HG03460 (cell line): ENCODE data around the gene GABRG3.
"Not testable (repeated sequence)": the region's sequence is repeated elsewhere in the genome, so short reads cannot be mapped to it uniquely, and the experiment has no call there.

Experiments used
- ATAC-seq: cut with Tn5 transposase; IDR thresholded peaks from one replicate; pipeline ENCODE4 v1.9.1; 2021; ENCODE audit not compliant: unreplicated experiment

Gene GABRG3

GRCh38 chr15:26985050-26985449 lies 14.1 kb downstream of the GABRG3 start:
- ATAC-seq: no peak

- ATAC-seq: no peak
These were observed 25.3 kb downstream of the GABRG3 start for GRCh38 chr15:26996250-26996649.

GRCh38 chr15:27003003-27003402 lies 32.0 kb downstream of the GABRG3 start:
- ATAC-seq: not testable (repeated sequence)

DNA sequence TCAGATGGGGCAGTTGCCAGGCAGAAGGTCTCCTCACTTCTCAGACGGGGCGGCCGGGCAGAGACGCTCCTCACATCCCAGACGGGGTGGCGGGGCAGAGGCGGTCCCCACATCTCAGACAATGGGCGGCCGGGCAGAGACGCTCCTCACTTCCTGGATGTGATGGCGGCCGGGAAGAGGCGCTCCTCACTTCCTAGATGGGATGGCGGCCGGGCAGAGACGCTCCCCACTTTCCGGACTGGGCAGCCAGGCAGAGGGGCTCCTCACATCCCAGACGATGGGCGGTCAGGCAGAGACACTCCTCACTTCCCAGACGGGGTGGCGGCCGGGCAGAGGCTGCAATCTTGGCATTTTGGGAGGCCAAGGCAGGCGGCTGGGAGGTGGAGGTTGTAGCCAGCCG lies 33.2 kb downstream of the GABRG3 start:
- ATAC-seq: not testable (repeated sequence)

- ATAC-seq: peak; percentile 74
These were observed 46.3 kb downstream of the GABRG3 start for GRCh38 chr15:27017168-27017809.

- ATAC-seq: no peak
These were observed 48.7 kb downstream of the GABRG3 start for GRCh38 chr15:27019687-27020086.

DNA sequence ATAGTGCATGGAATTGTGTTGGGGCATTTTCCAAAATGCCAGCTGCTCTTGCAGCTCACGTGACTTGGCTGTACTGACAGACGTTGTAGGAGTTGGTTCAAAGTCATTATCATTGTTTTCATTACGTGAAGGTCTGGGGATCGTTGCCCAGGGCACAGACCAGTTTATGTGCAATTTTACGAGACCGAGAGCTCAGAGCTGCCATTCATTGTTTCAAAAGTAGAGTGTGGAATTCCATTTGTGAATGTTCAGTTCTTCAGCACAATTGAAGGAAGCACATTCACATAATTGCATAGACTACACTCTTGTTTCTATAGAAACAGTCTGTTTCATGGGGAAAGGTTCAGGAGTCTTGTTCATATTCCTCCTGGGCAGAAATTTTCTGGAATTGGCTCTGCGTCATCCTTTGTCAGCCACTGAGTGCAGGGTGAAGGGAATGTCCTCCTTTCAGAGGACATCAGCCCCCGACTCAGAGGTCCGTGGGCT lies 54.5 kb downstream of the GABRG3 start:
- no peak for ATAC-seq

DNA sequence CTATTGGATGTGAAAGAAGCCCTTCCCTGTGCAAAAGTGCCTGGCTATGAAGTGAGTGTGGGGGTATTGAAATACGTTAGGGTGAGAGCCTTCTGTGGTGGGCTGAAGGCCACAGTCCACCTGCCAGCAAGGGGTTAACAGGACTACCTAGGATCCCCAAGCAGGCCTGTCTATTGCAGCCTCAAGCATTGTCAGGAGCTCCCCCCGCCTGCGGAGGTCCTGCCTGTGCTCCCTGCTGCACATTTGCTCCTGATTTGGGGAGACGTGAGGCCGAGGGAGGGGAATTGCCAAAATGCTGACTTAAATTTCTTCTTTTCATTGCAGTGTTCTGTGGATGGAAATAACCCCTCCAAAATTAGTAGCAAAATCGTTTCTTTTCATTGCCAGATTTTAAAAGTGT lies 56.2 kb downstream of the GABRG3 start:
- ATAC-seq: no peak

- no peak for ATAC-seq
These were observed 58.0 kb downstream of the GABRG3 start for GRCh38 chr15:27028858-27029477.

DNA sequence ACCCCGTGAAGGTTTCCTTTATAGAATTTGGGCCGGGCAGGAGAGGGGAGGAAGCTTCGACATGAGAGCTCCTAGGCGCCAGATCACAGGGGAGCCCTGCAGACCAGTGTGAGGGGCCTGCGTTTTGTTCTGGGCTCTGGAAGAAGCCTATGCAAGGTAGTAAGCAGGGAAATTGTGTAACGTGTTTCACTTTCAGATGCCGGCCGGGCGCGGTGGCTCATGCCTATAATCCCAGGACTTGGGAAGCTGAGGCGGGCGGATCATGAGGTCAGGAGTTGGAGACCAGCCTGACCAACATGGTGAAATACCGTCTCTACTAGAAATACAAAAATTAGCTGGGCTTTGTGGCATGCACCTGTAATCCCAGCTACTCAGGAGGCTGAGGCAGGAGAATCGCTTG lies 65.2 kb downstream of the GABRG3 start:
- no peak for ATAC-seq

GRCh38 chr15:27037501-27037900 lies 66.5 kb downstream of the GABRG3 start:
- no peak for ATAC-seq

DNA sequence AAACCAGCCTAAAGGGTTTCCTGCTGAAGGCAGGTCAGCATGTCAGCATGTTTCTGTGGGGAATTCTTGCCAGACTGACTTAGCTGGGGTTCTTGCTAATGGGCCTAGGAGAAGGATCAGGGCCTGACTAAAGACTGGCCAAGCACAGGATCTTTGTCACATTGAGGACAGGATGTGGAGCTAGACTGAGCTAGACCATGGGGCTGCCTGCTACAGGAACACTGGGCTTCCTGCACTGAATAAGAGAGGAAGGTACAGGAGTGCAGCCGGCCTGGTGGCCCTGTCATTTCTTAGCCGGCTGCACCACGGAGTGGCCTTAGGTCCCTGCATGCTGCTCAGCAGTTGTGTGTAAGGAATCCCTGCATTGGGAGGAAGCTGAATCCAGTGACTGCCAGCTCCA lies 68.2 kb downstream of the GABRG3 start:
- no peak for ATAC-seq

DNA sequence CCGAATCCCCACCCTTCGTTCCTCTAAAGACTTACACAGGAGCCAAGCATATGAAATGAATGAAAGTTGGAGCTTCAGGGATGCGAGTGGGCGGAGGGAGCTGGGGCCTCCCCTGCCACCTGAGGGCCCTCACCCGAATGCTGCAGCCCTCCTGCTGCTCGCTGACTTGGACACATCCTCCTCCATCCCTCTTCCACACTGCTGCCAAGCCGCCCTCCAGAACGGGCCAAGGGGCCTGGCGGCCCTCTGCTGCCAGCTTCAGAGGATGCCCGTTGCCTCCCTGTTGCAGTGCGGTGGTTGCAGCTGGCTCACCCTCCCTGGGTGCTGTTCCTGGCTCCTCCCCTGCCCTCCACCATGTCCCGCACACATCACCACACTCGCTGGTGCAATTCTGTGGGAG lies 71.2 kb downstream of the GABRG3 start:
- ATAC-seq: no peak

GRCh38 chr15:27042646-27043045 lies 71.7 kb downstream of the GABRG3 start:
- no peak for ATAC-seq

DNA sequence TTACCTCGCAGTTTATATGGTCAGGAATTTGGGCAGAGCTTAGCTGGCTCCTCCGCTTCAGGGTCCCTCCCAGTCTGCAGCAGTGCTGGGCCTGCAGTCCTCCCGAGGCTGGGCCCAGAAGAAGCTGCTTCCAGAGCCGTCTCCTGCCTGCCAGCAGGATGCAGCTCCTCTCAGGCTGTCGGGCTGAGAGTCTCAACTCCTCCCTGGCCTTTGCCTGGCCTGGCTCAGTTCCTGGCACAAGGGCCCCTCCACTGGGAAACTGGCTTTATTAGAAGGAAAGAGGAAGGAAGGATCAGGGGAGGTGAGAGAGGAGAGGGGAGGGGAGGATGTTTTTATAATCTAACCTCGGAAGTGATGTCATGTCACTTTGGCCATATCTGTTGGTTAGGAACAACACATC lies 72.8 kb downstream of the GABRG3 start:
- ATAC-seq: no peak

DNA sequence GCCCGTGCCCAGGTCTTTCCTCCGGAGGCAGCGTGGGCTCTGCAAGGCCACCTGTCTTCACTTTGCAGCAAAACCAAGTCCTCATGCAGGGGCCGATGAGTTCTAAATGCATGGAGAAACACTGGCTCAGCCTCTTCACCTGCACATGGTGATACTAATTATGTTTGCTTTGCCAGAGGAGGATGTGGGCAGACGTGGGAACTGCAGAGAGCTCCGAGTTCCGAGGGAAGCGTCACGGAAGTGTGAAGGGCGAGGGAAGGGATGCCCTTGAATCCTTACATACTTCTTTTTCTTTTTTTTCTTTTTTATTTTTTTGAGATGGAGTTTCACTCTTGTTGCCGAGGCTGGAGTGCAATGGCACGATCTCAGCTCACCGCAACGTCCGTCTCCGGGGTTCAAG lies 74.8 kb downstream of the GABRG3 start:
- ATAC-seq: no peak

- no peak for ATAC-seq
These were observed 75.9 kb downstream of the GABRG3 start for GRCh38 chr15:27046880-27047279.

DNA sequence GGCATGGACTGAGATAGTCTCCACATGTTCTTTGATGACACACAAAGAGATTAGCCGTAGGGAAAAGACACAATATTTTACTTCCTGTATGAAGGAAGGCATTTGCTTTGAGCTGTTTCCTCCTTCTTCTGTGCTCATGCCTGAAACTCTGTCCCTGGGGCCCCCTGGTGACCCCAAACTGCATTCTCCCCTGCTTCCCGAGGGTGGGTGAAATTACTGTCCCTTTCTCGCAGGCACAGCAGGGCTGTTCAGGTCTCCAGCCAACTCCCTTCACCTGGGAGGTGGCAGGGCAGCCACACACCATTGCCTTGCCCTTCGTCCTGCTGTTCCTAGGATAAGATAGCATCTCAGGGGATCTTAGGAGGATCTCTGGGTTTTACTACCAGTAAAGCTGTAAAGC lies 79.2 kb downstream of the GABRG3 start:
- ATAC-seq: no peak

GRCh38 chr15:27054426-27054825 lies 83.4 kb downstream of the GABRG3 start:
- ATAC-seq: no peak

GRCh38 chr15:27057904-27058645 lies 87.1 kb downstream of the GABRG3 start:
- no peak for ATAC-seq

GRCh38 chr15:27058939-27059338 lies 88.0 kb downstream of the GABRG3 start:
- no peak for ATAC-seq

GRCh38 chr15:27059610-27060202 lies 88.7 kb downstream of the GABRG3 start:
- ATAC-seq: no peak
